ENCODE measurements around the gene TMEM120B.

TMEM120B gene

DNA sequence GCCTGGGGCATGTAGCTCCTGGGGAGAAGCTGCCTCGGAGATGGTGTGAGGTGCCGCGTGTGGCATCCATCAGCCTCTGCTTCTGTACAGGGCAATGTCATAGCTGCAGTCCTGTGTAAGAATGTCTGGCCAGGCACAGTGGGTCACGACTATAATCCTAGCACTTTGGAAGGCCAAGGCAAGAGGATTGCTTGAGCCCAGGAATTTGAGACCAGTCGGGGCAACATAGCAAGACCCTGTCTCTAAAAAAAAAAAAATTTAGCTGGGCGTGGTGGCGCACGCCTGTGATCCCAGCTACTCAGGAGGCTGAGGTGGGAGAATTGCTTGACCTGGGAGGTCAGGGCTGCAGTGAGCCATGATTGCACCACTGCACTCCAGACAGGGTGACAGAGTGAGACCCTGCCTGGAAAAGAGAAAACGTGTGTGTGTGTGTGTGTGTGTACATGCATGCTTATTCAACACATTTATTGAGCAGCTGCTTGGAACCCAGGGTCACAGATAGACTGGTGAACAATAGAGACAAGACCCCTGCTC is 56.8 kb downstream of the TMEM120B start:
- no peak for DNase-seq
- no peaks in the 10 kb centered on the region for H3K9me3 ChIP-seq (ENCODE audit: control insufficient read depth, low read length)
- H3K27ac ChIP-seq (ENCODE audit: insufficient read depth, low read length, poor library complexity, severe bottlenecking) = no peak overlapping the region
- H3K36me3 ChIP-seq (ENCODE audit: control insufficient read depth, insufficient read depth, low read length) = no peaks in the 10 kb centered on the region
- H3K27me3 ChIP-seq (replicated peaks; ENCODE audit: control insufficient read depth, insufficient read depth, low read length, poor library complexity, severe bottlenecking) = no peaks in the 10 kb centered on the region
- H3K4me1 ChIP-seq (ENCODE audit: control insufficient read depth, insufficient read depth, low read length, poor library complexity, severe bottlenecking) = peaks cover 6% of the 10 kb centered on the region
- H3K4me3 ChIP-seq (ENCODE audit: insufficient read depth, low read depth, low read length, poor library complexity, severe bottlenecking) = no peak overlapping the region

DNA sequence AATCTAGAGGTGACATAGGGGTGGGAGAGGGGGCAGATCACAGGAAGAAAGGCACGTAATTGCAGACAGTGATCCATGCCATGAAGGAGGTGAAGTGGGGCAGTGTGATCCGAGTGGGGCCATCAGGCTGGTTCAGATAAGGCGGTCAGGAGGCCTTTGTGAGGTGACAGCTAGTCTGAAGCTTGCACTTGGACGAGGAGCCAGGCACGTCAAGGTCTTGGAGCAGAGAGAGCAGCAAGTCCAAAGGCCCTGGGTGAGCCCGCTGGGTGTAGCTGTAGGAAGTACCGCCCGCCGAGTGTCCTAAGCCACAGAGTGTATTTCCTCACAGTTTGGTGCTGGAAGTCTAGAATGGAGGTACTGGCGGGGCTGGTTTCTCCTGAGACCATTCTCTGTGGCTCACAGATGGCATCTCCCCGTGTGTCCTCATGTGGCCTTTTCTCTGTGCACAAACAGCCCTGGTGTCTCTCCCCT is 57.3 kb downstream of the TMEM120B start:
- Histone ChIP-seq H3K27me3 (replicated peaks; ENCODE audit: control insufficient read depth, insufficient read depth, low read length, poor library complexity, severe bottlenecking) (no peaks in the 10 kb centered on the region), H3K27ac (ENCODE audit: insufficient read depth, low read length, poor library complexity, severe bottlenecking) (no peak overlapping the region), H3K9me3 (ENCODE audit: control insufficient read depth, low read length) (no peaks in the 10 kb centered on the region), H3K36me3 (ENCODE audit: control insufficient read depth, insufficient read depth, low read length) (no peaks in the 10 kb centered on the region), H3K4me1 (ENCODE audit: control insufficient read depth, insufficient read depth, low read length, poor library complexity, severe bottlenecking) (peaks cover 6% of the 10 kb centered on the region), H3K4me3 (ENCODE audit: insufficient read depth, low read depth, low read length, poor library complexity, severe bottlenecking) (no peak overlapping the region)
- DNase-seq = no peak

DNA sequence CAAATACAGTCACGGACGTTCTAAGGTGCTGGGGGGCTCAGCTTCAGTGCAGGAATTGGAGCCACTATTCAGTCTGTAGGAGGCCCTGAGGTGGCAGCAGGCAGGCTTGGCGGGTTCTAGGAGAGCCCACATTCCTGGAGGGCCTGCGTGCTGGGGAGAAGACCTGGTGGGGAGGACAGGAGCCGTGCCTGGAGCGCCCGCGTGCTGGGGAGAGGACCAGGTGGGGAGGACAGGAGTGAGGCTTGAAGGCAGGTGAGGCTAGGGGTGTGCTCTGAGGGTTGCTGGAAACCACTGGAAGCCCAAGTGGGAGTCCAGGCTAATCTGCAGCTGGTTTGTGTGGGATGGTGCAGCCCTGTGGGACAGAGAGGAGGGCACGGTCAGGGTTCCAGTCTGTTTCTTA is 57.8 kb downstream of the TMEM120B start:
- Histone ChIP-seq H3K4me1 (ENCODE audit: control insufficient read depth, insufficient read depth, low read length, poor library complexity, severe bottlenecking) (peaks cover 6% of the 10 kb centered on the region), H3K4me3 (ENCODE audit: insufficient read depth, low read depth, low read length, poor library complexity, severe bottlenecking) (no peak overlapping the region), H3K27me3 (replicated peaks; ENCODE audit: control insufficient read depth, insufficient read depth, low read length, poor library complexity, severe bottlenecking) (no peaks in the 10 kb centered on the region), H3K36me3 (ENCODE audit: control insufficient read depth, insufficient read depth, low read length) (no peaks in the 10 kb centered on the region), H3K9me3 (ENCODE audit: control insufficient read depth, low read length) (no peaks in the 10 kb centered on the region), H3K27ac (ENCODE audit: insufficient read depth, low read length, poor library complexity, severe bottlenecking) (no peak overlapping the region)
- no peak for DNase-seq

GRCh38 chr12:121770813-121771625 is 58.5 kb downstream of the TMEM120B start:
- no peaks in the 10 kb centered on the region for H3K9me3 ChIP-seq (ENCODE audit: control insufficient read depth, low read length)
- H3K36me3 ChIP-seq (ENCODE audit: control insufficient read depth, insufficient read depth, low read length) = no peaks in the 10 kb centered on the region
- H3K27ac ChIP-seq (ENCODE audit: insufficient read depth, low read length, poor library complexity, severe bottlenecking) = no peak overlapping the region
- no peaks in the 10 kb centered on the region for H3K27me3 ChIP-seq (replicated peaks; ENCODE audit: control insufficient read depth, insufficient read depth, low read length, poor library complexity, severe bottlenecking)
- H3K4me3 ChIP-seq (ENCODE audit: insufficient read depth, low read depth, low read length, poor library complexity, severe bottlenecking) = no peak overlapping the region
- DNase-seq = no peak
- peaks cover 6% of the 10 kb centered on the region for H3K4me1 ChIP-seq (ENCODE audit: control insufficient read depth, insufficient read depth, low read length, poor library complexity, severe bottlenecking)

- Histone ChIP-seq H3K4me3 (ENCODE audit: insufficient read depth, low read depth, low read length, poor library complexity, severe bottlenecking) (no peak overlapping the region), H3K4me1 (ENCODE audit: control insufficient read depth, insufficient read depth, low read length, poor library complexity, severe bottlenecking) (peaks cover 12% of the 10 kb centered on the region), H3K27ac (ENCODE audit: insufficient read depth, low read length, poor library complexity, severe bottlenecking) (no peak overlapping the region), H3K27me3 (replicated peaks; ENCODE audit: control insufficient read depth, insufficient read depth, low read length, poor library complexity, severe bottlenecking) (no peaks in the 10 kb centered on the region), H3K9me3 (ENCODE audit: control insufficient read depth, low read length) (no peaks in the 10 kb centered on the region), H3K36me3 (ENCODE audit: control insufficient read depth, insufficient read depth, low read length) (no peaks in the 10 kb centered on the region)
- DNase-seq = peak; percentile 59 to 71 (median 64)
Measured at GRCh38 chr12:121773011-121773777, 60.6 kb downstream of the TMEM120B start.

DNA sequence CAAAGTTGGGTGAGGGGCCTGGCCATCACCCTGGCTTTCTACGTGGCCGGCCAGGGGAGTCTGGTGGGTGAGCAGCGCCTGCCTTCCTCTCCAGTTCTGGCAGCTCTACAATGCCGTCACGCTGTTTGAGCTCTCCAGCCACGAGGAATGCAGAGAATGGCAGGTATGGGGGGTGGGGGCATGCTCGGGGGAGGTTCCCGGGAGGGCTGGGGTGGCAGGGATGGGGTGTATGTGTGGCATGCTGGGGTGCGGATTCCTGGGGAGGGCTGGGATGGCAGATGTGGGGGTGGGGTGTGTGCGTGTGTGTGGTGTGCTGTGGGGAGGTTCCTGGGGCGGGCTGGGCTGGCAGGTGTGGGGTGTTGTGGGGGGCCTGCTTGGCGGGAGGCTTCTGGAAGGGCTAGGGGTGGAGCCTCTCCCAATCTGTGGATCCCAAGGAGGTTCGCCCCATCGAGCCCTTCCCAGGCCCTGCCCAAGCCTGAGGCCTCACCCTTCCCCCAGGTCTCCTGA is 62.5 kb downstream of the TMEM120B start:
- DNase-seq = no peak
- H3K27me3 ChIP-seq (replicated peaks; ENCODE audit: control insufficient read depth, insufficient read depth, low read length, poor library complexity, severe bottlenecking) = no peaks in the 10 kb centered on the region
- H3K4me3 ChIP-seq (ENCODE audit: insufficient read depth, low read depth, low read length, poor library complexity, severe bottlenecking) = no peak overlapping the region
- H3K36me3 ChIP-seq (ENCODE audit: control insufficient read depth, insufficient read depth, low read length) = peaks cover 16% of the 10 kb centered on the region
- H3K4me1 ChIP-seq (ENCODE audit: control insufficient read depth, insufficient read depth, low read length, poor library complexity, severe bottlenecking) = peaks cover 12% of the 10 kb centered on the region
- H3K27ac ChIP-seq (ENCODE audit: insufficient read depth, low read length, poor library complexity, severe bottlenecking) = no peak overlapping the region
- no peaks in the 10 kb centered on the region for H3K9me3 ChIP-seq (ENCODE audit: control insufficient read depth, low read length)

DNA sequence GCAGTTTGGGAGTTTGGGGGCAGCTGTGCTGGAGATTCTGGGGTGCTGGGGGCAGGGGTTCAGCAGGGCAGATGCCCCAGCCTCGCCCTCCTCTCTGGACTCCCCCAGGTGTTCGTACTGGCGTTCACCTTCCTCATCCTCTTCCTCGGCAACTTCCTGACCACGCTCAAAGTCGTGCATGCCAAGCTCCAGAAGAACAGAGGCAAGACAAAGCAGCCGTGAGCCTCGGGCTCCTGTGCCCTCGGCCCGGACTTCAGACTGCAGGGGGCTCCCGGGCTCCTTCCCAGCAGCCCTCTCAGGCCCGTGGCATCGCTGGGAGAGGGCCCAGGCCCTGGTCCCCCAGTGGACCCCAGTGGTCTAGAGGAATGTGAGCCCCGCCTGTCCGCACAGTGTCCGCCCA is 62.9 kb downstream of the TMEM120B start:
- H3K9me3 ChIP-seq (ENCODE audit: control insufficient read depth, low read length) = no peaks in the 10 kb centered on the region
- peaks cover 12% of the 10 kb centered on the region for H3K4me1 ChIP-seq (ENCODE audit: control insufficient read depth, insufficient read depth, low read length, poor library complexity, severe bottlenecking)
- DNase-seq = no peak
- no peaks in the 10 kb centered on the region for H3K27me3 ChIP-seq (replicated peaks; ENCODE audit: control insufficient read depth, insufficient read depth, low read length, poor library complexity, severe bottlenecking)
- H3K27ac ChIP-seq (ENCODE audit: insufficient read depth, low read length, poor library complexity, severe bottlenecking) = no peak overlapping the region
- no peak overlapping the region for H3K4me3 ChIP-seq (ENCODE audit: insufficient read depth, low read depth, low read length, poor library complexity, severe bottlenecking)
- H3K36me3 ChIP-seq (ENCODE audit: control insufficient read depth, insufficient read depth, low read length) = peaks cover 21% of the 10 kb centered on the region

GRCh38 chr12:121776190-121777098 is 63.9 kb downstream of the TMEM120B start:
- peaks cover 17% of the 10 kb centered on the region for H3K4me1 ChIP-seq (ENCODE audit: control insufficient read depth, insufficient read depth, low read length, poor library complexity, severe bottlenecking)
- DNase-seq = peak; percentile 71 to 85 (median 78)
- H3K4me3 ChIP-seq (ENCODE audit: insufficient read depth, low read depth, low read length, poor library complexity, severe bottlenecking) = no peak overlapping the region
- H3K27me3 ChIP-seq (replicated peaks; ENCODE audit: control insufficient read depth, insufficient read depth, low read length, poor library complexity, severe bottlenecking) = no peaks in the 10 kb centered on the region
- H3K27ac ChIP-seq (ENCODE audit: insufficient read depth, low read length, poor library complexity, severe bottlenecking) = peak overlapping the region; percentile 29
- peaks cover 31% of the 10 kb centered on the region for H3K36me3 ChIP-seq (ENCODE audit: control insufficient read depth, insufficient read depth, low read length)
- H3K9me3 ChIP-seq (ENCODE audit: control insufficient read depth, low read length) = no peaks in the 10 kb centered on the region

- peaks cover 31% of the 10 kb centered on the region for H3K4me1 ChIP-seq (ENCODE audit: control insufficient read depth, insufficient read depth, low read length, poor library complexity, severe bottlenecking)
Measured at GRCh38 chr12:121778567-121779421, 66.2 kb downstream of the TMEM120B start.

More at GRCh38 chr12:121778567-121779421, 66.2 kb downstream of the TMEM120B start:
- peaks cover 33% of the 10 kb centered on the region for H3K36me3 ChIP-seq (ENCODE audit: control insufficient read depth, insufficient read depth, low read length)
- peak overlapping the region; percentile 42 for H3K27ac ChIP-seq (ENCODE audit: insufficient read depth, low read length, poor library complexity, severe bottlenecking)
- no peak overlapping the region for H3K4me3 ChIP-seq (ENCODE audit: insufficient read depth, low read depth, low read length, poor library complexity, severe bottlenecking)
- H3K27me3 ChIP-seq (replicated peaks; ENCODE audit: control insufficient read depth, insufficient read depth, low read length, poor library complexity, severe bottlenecking) = no peaks in the 10 kb centered on the region
- DNase-seq = no peak
- no peaks in the 10 kb centered on the region for H3K9me3 ChIP-seq (ENCODE audit: control insufficient read depth, low read length)
